ENCODE data around the gene FAHD1. TPM values are rescaled to one million over a fixed set of nuclear protein-coding genes. Genes with fewer than 3 reads are reported as not detected.

The FAHD1 gene
- total and polyA plus RNA-seq, 9 of the 15 experiments (the other 6 are each of a cell fraction or from before 2014, with no cell fraction given) = 2.2 to 20.9 (median 10.7) TPM

GRCh38 chr16:1832838-1833454, 5.9 kb downstream of the FAHD1 start (continued):
- TF ChIP-seq MGA (IDR thresholded peaks at IDR 0.05) = peak; percentile 83
- no peak for TF ChIP-seq ETS2 (tag; IDR thresholded peaks at IDR 0.05; ENCODE audit: borderline replicate concordance, poor library complexity, severe bottlenecking)
- no peak; the same call in 1 of the 2 replicates for TF ChIP-seq TCF15 (CRISPR knock-in tag; IDR thresholded peaks at IDR 0.05)
- TF ChIP-seq ELF2 (CRISPR knock-in tag; IDR thresholded peaks at IDR 0.05) = no peak
- TF ChIP-seq ZNF511 (CRISPR knock-in tag; IDR thresholded peaks at IDR 0.05) = no peak
- TF ChIP-seq ZBTB12 (CRISPR knock-in tag; IDR thresholded peaks at IDR 0.05) = peak; percentile 52; the same call in 1 of the 2 replicates
- TF ChIP-seq HDAC1 (IDR thresholded peaks at IDR 0.05) = peak; percentile 87 to 93
- peak; percentile 44; the same call in 1 of the 2 replicates for TF ChIP-seq ATF4 (CRISPR knock-in tag; IDR thresholded peaks at IDR 0.05)
- TF ChIP-seq ETV6 (IDR thresholded peaks at IDR 0.05; ENCODE audit: borderline replicate concordance in 1 of 2, low read depth in 2 of 2, low read length in 1 of 2) = peak in 1 of 2 experiments; percentile 74; a peak in 1 of 4 replicates
- TF ChIP-seq ETV6 (CRISPR knock-in tag; IDR thresholded peaks at IDR 0.05; ENCODE audit: borderline replicate concordance) = no peak
- peak; percentile 99 for TF ChIP-seq LCOR (CRISPR knock-in tag; IDR thresholded peaks at IDR 0.05)
- peak in 1 of 2 experiments; percentile 4; a peak in 1 of 4 replicates for TF ChIP-seq CSDE1 (IDR thresholded peaks at IDR 0.05)

All from K562 (cell line).